Stimulated activated CD4-positive, alpha-beta T cell treated with anti-CD3 and anti-CD28 coated beads, Interleukin-4, amount 100 ng/mL, for 4 hours (primary cell): ENCODE results near the gene ZNF483.
A peak's percentile ranks its signal among the peaks of the same experiment; 100 is the strongest.
"Not testable (repeated sequence)": the region's sequence is repeated elsewhere in the genome, so short reads cannot be mapped to it uniquely, and the experiment has no call there.

Experiments used
- DNase-seq, 2 experiments: peaks; one replicate each; pipeline ENCODE4 v3.0.0-alpha.2; 2020

Gene ZNF483

GRCh38 chr9:111548623-111549022, 23.6 kb downstream of the ZNF483 start:
- no peak for DNase-seq

GRCh38 chr9:111555425-111555824, 30.4 kb downstream of the ZNF483 start:
- not testable (repeated sequence) for DNase-seq

GRCh38 chr9:111559000-111559610, 34.1 kb downstream of the ZNF483 start:
- DNase-seq = no peak

GRCh38 chr9:111561165-111561719, 36.3 kb downstream of the ZNF483 start:
- DNase-seq = no peak

- DNase-seq = no peak
Observed at GRCh38 chr9:111566234-111566633, 41.3 kb downstream of the ZNF483 start.

GRCh38 chr9:111568127-111568526, 43.1 kb downstream of the ZNF483 start:
- DNase-seq = not testable (repeated sequence)

GRCh38 chr9:111572950-111573604, 48.1 kb downstream of the ZNF483 start:
- DNase-seq = no peak

- no peak for DNase-seq
Observed at GRCh38 chr9:111582888-111583287, 57.9 kb downstream of the ZNF483 start.

- no peak for DNase-seq
Observed at GRCh38 chr9:111586378-111586777, 61.4 kb downstream of the ZNF483 start.

GRCh38 chr9:111588846-111589245, 63.9 kb downstream of the ZNF483 start:
- no peak for DNase-seq

- peak; percentile 42 to 47 for DNase-seq
Observed at GRCh38 chr9:111597852-111598732, 73.1 kb downstream of the ZNF483 start.

- no peak for DNase-seq
Observed at GRCh38 chr9:111598733-111599091, 73.7 kb downstream of the ZNF483 start.

GRCh38 chr9:111599092-111599954, 74.3 kb downstream of the ZNF483 start, which contains the start of gene PTGR1:
TSS of gene PTGR1 (minus strand) at chr9:111599647. CDS start at chr9:111597422, 2,225 bp downstream.
- DNase-seq = peak in 1 of 2 experiments; percentile 6

GRCh38 chr9:111599955-111600343, 75.0 kb downstream of the ZNF483 start:
- DNase-seq = no peak

GRCh38 chr9:111601237-111602018, 76.4 kb downstream of the ZNF483 start:
- no peak for DNase-seq

- DNase-seq = no peak
Observed at GRCh38 chr9:111603041-111603440, 78.1 kb downstream of the ZNF483 start.

- no peak for DNase-seq
Observed at GRCh38 chr9:111604054-111604615, 79.2 kb downstream of the ZNF483 start.

GRCh38 chr9:111605041-111605559, 80.1 kb downstream of the ZNF483 start:
- no peak for DNase-seq

- DNase-seq = no peak
Observed at GRCh38 chr9:111610149-111610548, 85.2 kb downstream of the ZNF483 start.

- no peak for DNase-seq
Observed at GRCh38 chr9:111610845-111611244, 85.9 kb downstream of the ZNF483 start.
